NCI-H146 treated with DMSO at 0.1 percent for 48 hours (cell line): ENCODE data around the gene TAF6L.
"Not testable (repeated sequence)": the region's sequence is repeated elsewhere in the genome, so short reads cannot be mapped to it uniquely, and the experiment has no call there.

Source experiments
- DNase-seq: peaks from one replicate; lab custom pipeline; 2025; ENCODE audit not compliant: unreplicated experiment; lab: John Stamatoyannopoulos, UW

The TAF6L gene

DNA sequence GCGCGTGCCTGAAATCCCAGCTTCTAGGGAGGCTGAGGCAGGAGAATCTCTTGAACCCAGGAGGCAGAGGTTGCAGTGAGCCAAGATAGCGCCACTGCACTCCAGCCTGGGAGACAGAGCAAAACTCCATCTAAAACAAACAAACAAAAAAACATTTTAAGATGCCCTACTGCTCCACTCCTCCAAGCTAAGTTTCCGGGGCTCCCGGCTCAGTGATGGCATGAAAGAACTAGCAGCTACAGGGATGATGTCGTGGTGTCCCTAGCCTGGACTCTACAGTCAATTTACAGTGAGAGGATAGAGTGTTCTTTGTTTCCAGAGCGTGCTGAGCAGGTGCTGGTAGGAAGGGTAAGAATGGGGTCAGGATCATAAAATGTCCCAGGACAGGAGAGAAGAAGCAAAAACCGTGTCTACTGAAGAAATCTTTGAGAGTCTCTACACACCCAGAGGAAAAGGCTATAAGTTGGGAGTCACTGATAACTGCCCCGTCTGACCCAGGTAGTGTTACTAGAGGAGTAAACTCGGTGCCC lies 16.0 kb upstream of the TAF6L start:
- no peak for DNase-seq

DNA sequence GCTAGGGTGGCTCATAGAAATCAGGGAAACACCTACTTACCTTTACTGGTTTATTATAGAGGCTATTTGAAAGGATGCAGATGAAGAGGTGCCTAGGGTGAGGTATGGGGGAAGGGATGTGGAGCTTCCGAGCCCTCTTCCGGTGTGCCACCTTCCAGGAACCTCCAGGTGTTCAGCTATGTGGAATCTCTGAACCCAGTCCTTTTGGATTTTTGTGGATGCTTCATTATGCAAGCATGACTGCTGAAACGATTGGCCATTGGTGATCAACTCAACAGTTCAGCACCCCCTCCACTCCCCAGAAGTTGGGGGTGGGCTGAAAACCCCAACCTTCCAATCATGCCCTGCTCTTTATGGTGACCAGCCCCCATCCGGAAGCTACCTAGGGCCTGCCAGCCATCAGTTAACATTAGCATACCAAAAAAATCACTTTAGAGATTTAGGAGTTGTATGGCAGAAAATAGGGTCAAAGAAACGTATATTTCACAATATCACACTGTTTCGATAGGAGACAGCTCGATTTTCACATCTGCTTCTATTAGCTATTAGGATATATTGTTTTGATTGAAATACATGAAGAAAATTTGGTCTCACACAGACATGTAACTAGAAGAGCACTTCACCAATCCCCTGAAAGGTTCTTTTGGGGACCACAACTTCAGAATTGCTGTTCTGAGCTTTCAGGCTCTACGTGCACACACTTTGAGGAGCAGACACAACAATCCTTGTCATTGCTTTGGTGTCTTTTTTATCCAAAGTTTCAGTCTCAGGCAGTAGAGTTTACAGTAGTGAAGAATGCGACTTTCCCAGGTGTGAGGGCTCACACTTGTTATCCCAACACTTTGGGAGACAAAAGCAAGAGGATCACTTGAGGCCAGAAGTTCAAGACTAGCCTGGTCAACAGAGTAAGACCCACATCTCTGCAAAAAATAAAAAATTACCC lies 13.1 kb upstream of the TAF6L start:
- no peak for DNase-seq

DNA sequence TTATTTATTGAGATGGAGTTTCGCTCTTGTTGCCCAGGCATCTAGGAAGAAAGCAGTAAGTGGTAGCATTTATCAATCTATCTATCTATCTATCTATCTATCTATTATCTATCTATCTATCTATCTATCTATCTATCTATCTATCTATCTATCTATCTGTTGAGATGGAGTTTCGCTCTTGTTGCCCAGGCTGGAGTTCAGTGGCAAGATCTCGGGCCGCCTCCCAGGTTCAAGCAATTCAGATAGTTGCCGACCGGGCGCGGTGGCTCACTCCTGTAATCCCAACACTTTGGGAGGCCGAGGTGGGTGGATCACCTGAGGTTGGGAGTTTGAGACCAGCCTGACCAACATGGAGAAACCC lies 10.3 kb upstream of the TAF6L start:
- not testable (repeated sequence) for DNase-seq

DNA sequence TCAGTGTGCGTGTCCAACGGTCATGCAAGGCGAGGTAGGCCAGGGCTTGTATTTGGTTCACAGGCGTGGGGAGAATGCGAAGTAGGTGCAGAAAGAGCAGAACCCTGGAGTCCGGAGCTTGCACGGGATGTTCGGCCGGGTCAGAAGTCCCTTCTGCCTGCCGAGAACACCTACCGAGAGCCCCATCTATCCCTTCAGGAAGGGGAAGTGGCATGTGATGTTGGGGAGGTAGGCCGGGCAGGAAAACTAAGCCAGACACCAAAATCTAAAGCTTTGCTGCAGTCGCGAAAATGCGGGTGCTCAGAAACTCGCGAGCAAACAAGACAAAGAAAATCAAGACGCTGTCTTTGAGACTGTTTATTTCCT lies 435 bp upstream of the TAF6L start:
- DNase-seq = no peak

DNA sequence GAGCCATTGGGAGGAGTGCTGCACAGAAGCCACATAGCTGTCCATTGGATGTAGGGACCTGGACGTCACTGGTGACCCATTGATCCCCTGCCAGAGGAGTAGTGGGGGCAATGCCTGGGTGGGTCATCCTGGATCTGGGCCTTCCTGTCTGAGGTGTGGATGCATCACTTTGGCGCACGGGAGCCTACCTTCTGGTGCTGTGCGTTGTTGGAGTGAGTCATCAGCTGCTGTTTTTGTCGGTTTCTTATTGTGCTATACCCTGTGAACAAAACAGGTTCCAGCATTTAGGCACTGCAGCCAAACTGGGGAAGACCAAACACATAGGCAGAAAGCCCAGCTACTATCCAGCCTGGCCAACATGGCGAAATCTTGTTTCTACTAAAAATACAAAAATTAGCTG lies 3.2 kb downstream of the TAF6L start:
- DNase-seq = no peak

DNA sequence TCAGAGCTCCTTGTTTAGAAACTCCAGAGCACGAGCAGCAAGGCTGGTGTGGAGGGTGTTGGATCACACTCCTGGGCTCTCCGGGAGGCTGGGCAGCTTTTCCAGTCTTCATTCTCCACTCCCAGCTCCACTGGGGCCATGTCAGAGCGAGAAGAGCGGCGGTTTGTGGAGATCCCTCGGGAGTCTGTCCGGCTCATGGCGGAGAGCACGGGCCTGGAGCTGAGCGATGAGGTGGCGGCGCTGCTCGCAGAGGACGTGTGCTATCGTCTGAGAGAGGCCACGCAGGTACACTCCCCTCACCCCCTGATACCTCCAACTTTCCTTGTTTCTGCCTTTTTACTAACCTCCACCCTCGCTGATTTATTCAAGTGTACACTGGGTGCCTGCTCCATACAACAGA lies 4.5 kb downstream of the TAF6L start:
- no peak for DNase-seq

DNA sequence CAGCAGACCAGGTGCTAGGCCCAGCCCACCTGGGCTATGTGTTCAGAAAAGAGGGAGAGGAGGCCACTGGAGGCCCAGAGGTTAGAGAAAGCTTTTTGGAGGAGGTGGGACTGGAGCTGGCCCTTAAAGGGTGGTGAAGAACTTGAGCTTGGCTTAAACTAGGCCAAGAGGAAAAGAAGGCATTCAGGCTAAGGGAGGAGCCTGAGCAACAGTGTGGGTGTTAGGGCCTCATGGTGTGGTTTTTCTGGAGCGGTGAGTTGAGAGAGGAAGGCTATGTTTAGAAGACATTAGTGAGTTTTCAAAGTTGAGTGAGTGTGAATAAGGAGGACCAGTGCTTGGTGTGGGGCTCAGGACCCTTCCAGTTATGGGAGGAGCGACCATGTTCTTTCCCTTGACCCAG lies 6.2 kb downstream of the TAF6L start:
- DNase-seq = no peak

DNA sequence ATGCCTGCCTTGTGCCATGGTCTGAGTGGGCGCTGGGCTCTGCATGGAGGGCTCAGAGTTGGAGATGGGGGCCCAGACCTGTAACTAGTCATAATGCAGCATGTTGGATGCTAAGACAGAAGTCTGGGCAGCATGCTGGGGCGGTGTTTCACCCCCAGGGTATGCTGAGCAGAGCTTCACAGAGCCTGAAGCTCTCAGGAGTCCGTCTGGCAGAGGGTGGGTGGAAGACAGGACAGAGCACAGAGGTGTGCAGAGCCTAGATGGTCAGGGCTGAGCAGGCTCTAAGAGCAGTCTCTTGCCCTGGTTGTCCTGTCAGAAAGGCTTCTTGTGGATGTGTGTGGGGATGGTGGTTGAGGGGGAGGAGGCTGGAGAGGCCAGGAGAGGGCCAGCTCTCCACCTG lies 7.2 kb downstream of the TAF6L start:
- no peak for DNase-seq

DNA sequence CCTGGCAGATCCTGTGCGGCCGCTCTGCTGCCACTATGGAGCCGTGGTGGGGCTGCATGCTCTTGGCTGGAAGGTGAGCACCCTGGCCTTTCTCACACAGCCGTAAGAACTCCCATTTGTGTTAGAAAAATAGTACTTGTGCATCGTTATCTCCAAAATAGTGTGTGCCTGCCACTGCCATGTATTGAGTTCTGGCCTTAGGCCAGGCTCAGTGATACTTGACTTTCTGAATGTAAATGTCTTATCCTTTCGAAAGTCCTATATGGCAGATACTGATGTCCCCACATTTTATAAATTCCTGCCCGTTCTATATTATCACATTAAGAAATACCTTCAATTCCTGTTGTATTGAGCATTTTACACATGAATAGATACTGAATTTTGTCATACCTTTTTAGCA lies 11.6 kb downstream of the TAF6L start:
- DNase-seq = no peak

DNA sequence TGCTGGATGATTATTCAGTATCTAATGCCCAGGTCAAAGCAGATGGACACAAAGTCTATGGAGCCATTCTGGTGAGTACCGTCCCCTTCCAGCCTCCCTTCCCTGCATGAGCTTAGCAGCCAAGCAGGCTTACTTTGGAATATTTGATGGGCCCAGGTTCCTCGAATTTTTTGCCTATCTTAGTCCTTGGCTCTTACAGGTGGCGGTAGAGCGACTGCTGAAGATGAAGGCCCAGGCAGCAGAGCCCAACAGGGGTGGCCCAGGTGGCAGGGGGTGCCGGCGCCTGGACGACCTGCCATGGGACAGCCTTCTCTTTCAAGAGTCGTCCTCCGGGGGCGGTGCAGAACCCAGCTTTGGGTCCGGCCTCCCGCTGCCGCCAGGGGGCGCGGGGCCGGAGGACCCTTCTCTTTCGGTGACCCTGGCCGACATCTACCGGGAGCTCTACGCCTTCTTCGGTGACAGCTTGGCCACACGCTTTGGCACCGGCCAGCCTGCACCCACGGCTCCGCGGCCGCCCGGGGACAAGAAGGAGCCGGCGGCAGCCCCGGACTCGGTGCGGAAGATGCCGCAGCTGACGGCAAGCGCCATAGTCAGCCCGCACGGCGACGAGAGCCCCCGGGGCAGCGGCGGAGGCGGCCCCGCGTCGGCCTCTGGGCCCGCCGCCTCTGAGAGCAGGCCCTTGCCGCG lies 15.3 kb downstream of the TAF6L start:
- peak; percentile 42 for DNase-seq

DNA sequence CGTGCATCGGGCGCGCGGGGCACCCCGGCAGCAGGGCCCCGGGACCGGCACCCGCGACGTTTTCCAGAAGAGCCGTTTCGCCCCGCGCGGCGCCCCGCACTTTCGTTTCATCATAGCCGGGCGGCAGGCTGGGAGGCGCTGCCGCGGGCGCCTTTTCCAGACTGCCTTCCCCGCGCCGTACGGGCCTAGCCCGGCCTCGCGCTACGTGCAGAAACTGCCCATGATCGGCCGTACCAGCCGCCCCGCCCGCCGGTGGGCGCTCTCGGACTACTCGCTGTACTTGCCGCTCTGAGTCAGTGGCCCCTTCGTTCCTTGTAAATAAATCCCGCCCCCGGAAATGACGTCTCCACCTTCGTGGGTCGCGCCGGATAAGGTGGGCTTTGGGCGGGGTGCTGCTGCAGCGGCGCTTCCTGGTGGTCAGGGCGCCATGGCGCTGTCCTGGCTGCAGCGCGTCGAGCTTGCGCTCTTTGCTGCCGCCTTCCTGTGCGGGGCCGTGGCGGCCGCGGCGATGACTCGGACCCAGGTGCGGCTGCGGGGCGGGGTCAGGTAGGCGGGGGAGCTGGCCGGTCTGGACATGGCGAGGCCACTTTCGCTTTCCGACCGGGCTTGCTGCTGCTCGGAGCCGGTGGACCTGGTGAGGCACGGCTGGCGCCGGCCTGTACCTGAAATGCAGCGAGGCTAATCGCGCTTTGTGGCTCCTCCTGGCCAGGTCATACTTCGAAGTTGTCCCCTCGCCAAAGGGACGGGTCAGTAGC lies 16.0 kb downstream of the TAF6L start, which contains the start of gene TMEM179B:
Gene TMEM179B, plus strand, starts transcription at position 398 of the 755 bp plus-strand sequence. Its CDS starts 30 bp downstream, at position 428.
- peak; percentile 92 for DNase-seq

DNA sequence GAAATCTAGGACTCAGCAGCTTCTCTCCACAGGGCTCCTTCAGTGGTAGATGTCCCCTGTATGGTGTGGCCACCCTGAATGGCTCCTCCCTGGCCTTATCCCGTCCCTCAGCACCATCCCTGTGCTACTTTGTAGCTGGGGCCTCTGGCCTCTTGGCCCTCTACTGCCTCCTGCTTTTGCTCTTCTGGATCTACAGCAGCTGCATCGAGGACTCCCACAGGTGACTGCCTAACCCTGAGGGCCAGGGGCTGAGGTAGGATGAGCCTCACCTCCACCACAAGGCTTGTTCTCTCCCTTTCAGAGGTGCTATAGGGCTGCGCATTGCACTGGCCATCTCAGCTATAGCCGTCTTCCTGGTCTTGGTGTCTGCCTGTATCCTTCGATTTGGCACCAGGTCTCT lies 17.8 kb downstream of the TAF6L start:
- no peak for DNase-seq

DNA sequence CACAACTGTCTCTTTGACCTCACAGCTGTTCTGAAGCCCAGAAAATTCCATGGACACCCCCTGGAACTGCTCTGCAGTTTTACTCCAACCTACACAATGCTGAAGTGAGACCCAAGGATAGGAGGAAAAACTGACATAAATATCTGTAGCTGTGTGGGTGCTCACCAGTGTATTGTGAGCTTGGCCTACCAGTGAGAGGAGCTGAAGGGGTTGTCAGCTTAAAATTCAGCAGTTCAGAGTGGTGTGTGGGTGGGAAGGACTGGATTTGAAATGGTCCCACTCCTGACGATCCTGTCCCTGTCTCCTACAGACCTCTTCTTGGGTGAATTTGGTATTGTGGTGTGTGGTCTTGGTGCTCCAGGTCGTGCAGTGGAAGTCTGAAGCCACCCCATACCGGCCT lies 18.4 kb downstream of the TAF6L start:
- no peak for DNase-seq

DNA sequence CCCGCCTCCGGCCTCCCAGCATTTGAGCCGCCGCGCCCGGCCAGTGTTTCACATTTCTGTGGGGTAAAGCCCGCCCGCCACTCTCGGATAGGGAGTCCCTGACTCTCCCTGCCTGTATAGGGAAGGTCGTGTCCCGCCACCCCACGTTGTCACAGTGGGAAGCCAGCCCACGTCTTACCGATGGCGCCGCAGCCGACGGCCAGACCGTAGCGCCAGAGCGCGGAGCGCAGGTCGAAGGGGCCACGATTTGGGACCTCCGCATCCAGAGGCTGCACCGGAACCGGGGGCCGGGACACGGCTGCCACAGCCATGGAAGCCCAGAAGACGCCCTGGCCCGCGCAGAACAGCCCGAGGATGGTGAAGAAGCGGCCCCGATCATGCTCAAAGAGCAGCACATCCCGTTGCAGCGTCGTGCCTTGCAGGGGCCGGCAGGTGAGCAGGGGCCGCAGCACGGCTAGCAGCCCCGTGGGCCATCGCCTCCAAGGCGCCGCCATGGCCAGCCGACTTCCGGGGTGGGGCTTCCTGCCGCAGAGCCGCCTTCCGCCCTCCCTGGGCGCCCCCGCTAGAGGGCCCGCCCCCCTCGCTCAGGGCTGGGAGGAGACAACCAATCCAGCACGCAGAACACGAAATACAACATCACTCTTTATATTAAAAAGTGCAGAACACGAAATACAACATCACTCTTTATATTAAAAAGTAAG lies 20.5 kb downstream of the TAF6L start, which contains the start of gene TMEM223:
Gene TMEM223, minus strand, starts transcription at position 506 of the 701 bp plus-strand sequence. Its CDS starts 12 bp downstream, at position 494.
- peak; percentile 37 for DNase-seq

DNA sequence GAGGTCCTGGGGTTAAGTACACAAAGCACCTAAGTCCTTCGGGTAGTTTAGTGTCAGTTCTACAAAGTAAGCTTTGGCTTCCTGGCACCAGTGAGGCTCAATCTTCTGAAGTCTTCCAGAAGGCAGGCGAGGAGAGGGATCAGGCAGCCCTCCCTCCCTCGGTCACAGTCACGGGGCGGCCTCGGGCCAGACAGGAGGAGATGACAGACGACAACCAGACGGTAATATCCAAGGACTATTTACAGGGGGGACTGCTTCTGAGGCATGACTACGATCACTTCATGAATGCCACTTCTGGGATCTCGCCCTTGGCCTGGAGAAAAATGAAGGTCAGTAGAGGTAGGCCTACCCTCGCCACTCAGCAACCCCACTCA lies 21.0 kb downstream of the TAF6L start:
- DNase-seq = no peak

DNA sequence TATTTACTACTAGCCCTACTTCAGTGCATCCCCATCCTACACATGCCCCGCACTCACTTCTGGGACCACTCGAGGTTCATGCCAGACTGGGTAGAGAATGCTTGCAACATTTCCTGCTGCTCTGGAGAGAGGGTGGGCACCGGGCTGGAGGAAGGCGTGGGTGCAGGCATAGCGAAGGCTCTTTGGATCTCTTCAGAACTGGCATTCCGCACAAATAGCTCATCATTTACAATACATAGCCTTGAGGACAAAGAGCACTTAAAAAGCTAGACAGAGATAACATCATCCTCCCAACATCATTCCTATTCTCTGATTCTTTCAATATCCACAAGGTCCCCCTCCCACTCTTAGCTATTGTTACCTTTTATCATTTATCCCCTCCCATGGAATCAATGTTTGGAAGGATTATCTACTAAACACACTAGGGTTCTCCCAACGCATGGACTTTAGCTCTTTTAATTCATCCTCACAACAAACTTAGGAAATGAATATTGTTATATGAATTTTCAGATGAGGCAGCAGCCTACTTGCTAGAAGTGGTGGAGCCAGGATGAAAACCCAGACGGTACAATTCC lies 23.1 kb downstream of the TAF6L start:
- DNase-seq = no peak

DNA sequence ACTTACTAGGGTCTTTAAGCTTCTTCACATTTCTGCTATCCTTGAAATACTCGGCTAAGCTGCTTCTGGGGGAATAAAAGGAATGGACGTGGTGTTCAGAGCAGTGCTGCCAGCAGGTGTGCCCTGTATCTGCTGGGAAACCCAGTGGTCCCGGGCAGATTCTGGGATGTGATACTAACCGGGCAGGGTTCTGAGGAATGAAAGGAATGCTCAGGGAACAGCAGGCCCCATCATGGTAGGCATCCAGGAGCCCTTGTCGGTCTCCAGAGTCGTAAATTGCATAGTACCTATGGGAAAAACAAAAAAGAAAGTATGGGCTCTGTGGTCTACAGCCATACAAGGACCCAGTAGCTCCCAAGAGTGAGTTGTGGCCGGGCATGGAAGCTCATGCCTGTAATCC lies 25.1 kb downstream of the TAF6L start:
- DNase-seq = no peak

DNA sequence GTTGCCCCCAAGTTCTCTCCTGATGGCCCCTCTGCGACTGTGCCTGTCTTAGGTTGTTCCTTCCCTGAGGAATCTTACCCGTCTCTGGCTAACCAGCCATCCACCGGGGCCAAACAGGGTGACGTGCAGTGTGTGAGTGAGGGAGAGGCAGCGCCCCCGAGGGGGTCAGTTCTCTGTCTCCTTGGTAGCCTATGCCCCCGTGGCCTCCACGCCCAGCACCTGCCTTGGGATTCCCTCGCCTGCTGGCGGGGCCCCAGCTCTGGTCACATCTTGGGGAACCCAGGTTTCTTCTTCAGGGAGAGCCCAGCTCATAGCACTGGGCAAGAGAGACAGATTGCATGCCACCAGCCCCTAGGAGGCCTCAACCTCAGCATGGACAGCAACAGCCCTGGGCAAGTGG lies 28.3 kb downstream of the TAF6L start:
- no peak for DNase-seq

DNA sequence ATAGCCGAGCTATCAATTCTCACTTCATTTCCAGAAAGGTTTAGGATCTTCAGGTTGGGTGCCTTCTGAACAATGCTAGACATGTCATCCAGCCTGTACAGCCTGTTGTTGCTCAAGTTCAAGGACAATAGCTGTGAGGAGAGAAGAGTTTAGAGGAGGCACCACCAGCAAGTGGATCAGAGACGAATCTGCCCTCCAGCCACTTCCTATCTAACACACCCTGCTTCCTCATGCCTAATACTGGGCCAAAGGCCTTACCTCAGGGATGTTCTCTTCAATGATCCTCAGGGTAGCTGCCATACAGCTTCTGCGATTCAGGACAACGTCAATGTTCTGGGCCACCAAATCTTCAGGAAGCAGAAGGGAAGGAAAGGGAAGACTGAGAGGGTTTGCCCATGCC lies 29.9 kb downstream of the TAF6L start:
- DNase-seq = no peak

DNA sequence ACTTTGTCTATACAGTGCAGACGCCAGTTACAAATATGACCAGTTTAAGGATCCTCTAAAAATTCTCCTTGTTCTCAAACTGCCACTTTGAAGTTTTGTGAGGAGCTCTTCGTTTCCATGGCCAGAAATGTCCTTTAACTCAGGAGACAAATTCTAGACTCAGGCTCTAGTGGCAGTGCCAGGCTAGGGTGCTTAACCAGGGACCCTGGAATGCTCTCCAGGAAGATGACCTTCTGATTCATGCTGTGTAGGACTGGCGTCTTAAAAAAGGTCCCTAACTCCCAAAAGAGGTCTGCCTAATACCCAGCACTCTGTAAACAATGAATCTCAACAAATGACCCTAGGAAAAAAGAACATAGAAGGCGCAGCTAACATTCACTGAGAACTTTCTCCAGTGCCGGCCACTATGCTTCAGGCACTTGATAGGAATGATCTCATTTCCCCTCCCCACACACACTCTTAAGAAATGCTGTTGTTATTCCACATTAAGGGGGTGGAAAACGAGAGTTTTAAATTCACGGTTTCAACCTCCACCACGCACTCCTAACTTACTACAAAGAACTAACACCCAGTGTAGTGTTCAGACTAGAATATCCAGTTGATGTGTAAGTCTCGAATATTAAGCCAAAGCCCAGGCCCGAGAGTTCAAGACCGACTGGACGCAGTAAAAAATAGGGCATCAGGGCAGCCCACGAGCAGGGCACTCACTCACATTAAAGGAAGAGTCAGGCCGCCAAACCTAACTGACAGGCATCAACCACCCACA lies 33.3 kb downstream of the TAF6L start:
- DNase-seq = no peak
